GM20431 (cell line): Measurements from ENCODE around the gene ZC3H7B.

Experiments
- in situ Hi-C: fragments of 300-500 bp; cut with MseI, MboI; formaldehyde crosslinking; loops from one replicate; pipeline ENCODE4 v1.15.0; 2020; ENCODE audit warnings: low sequenced_read_pairs; ENCODE audit not compliant: unreplicated experiment

ZC3H7B gene

GRCh38 chr22:41368543-41369423, 67.5 kb downstream of the ZC3H7B start:
- in situ Hi-C loops = no loop called here

GRCh38 chr22:41369424-41369745, 68.1 kb downstream of the ZC3H7B start:
- in situ Hi-C loops = no loop called here

- in situ Hi-C loops = no loop called here
These were observed 68.5 kb downstream of the ZC3H7B start for GRCh38 chr22:41369837-41370236.

- in situ Hi-C loops = no loop called here
These were observed 76.5 kb downstream of the ZC3H7B start for GRCh38 chr22:41377846-41378245.

GRCh38 chr22:41380993-41381328, 79.6 kb downstream of the ZC3H7B start:
- in situ Hi-C loops = no loop called here

- in situ Hi-C loops = no loop called here
These were observed 80.2 kb downstream of the ZC3H7B start, which contains the start of gene TEF for GRCh38 chr22:41381329-41382097. TEF (plus strand) TSS chr22:41381942; CDS start chr22:41382045, 103 bp downstream.

- in situ Hi-C loops = no loop called here
These were observed 80.8 kb downstream of the ZC3H7B start for GRCh38 chr22:41382098-41382578.

- in situ Hi-C loops = no loop called here
These were observed 81.3 kb downstream of the ZC3H7B start for GRCh38 chr22:41382610-41383009.

GRCh38 chr22:41383085-41383484, 81.8 kb downstream of the ZC3H7B start:
- in situ Hi-C loops = no loop called here

- in situ Hi-C loops = no loop called here
These were observed 82.8 kb downstream of the ZC3H7B start for GRCh38 chr22:41384128-41384527.

GRCh38 chr22:41387341-41387740, 86.0 kb downstream of the ZC3H7B start:
- in situ Hi-C loops = no loop called here

GRCh38 chr22:41394012-41394356, 92.7 kb downstream of the ZC3H7B start:
- in situ Hi-C loops = no loop called here

GRCh38 chr22:41395531-41396240, 94.4 kb downstream of the ZC3H7B start:
- in situ Hi-C loops = no loop called here

GRCh38 chr22:41397143-41397811, 96.0 kb downstream of the ZC3H7B start:
- in situ Hi-C loops = no loop called here

GRCh38 chr22:41398921-41399320, 97.6 kb downstream of the ZC3H7B start:
- in situ Hi-C loops = no loop called here

GRCh38 chr22:41401781-41402648, 100.7 kb downstream of the ZC3H7B start:
- in situ Hi-C loops = loop anchor here (10.0 kb wide), 1 partner anchor 113 kb away; no protein-coding TSS in a partner anchor

GRCh38 chr22:41402851-41403250, 101.5 kb downstream of the ZC3H7B start:
- in situ Hi-C loops = loop anchor here (10.0 kb wide), 1 partner anchor 112 kb away; no protein-coding TSS in a partner anchor

- in situ Hi-C loops = loop anchor here (10.0 kb wide), 1 partner anchor 111 kb away; no protein-coding TSS in a partner anchor
These were observed 102.4 kb downstream of the ZC3H7B start for GRCh38 chr22:41403532-41404318.
